H9 (cell line): ENCODE results near the gene POU2F2. TPM values are rescaled to one million over a fixed set of nuclear protein-coding genes. Genes with fewer than 3 reads are reported as not detected.

Experiments
- DNase-seq: peaks from one replicate; pipeline ENCODE4 v3.0.0-alpha.2; 2017
- H2AFZ ChIP-seq: one replicate; pipeline ENCODE4 v1.6.1; 2013; ENCODE audit warnings: mild to moderate bottlenecking, low read length, control low read depth, moderate library complexity
- H2AK5ac ChIP-seq: 2 replicates; pipeline ENCODE4 v1.6.1; 2013; ENCODE audit warnings: low read length, control low read depth, mixed read lengths; ENCODE audit not compliant: insufficient read length
- H2BK120ac ChIP-seq: one replicate; pipeline ENCODE4 v1.6.1; 2013; ENCODE audit warnings: low read depth, mild to moderate bottlenecking, low read length, control low read depth, inconsistent platforms; ENCODE audit not compliant: poor library complexity, severe bottlenecking
- H2BK12ac ChIP-seq: 2 replicates; pipeline ENCODE4 v1.6.1; 2013; ENCODE audit warnings: low read length, control low read depth, mixed read lengths, low read depth; ENCODE audit not compliant: insufficient read length
- H2BK15ac ChIP-seq: 2 replicates; pipeline ENCODE4 v1.6.1; 2013; ENCODE audit warnings: low read depth, low read length, control low read depth
- H2BK20ac ChIP-seq: one replicate; pipeline ENCODE4 v1.6.1; 2013; ENCODE audit warnings: low read depth, mild to moderate bottlenecking, low read length, control low read depth, inconsistent platforms; ENCODE audit not compliant: poor library complexity, severe bottlenecking
- H2BK5ac ChIP-seq: 2 replicates; pipeline ENCODE4 v1.6.1; 2013; ENCODE audit warnings: low read length, control low read depth, mixed read lengths; ENCODE audit not compliant: insufficient read length
- H3K14ac ChIP-seq: 2 replicates; pipeline ENCODE4 v1.6.1; 2013; ENCODE audit warnings: low read length, control low read depth; ENCODE audit not compliant: insufficient read depth
- H3K18ac ChIP-seq: 2 replicates; pipeline ENCODE4 v1.6.1; 2013; ENCODE audit warnings: low read depth, mild to moderate bottlenecking, mixed read lengths, low read length, control low read depth; ENCODE audit not compliant: insufficient read length
- H3K23ac ChIP-seq: 2 replicates; pipeline ENCODE4 v1.6.1; 2013; ENCODE audit warnings: low read length, control low read depth, mixed read lengths, low read depth; ENCODE audit not compliant: insufficient read length
- H3K23me2 ChIP-seq: 2 replicates; pipeline ENCODE4 v1.6.1; 2013; ENCODE audit warnings: low read depth, mild to moderate bottlenecking, mixed read lengths, low read length, control low read depth; ENCODE audit not compliant: insufficient read length, poor library complexity, severe bottlenecking
- H3K27ac ChIP-seq: 2 replicates; pipeline ENCODE4 v1.5.1; 2013; ENCODE audit warnings: low read length, control low read depth, mixed read lengths, low read depth; ENCODE audit not compliant: insufficient read length
- H3K27me3 ChIP-seq: 2 replicates; pipeline ENCODE4 v1.6.1; 2013; ENCODE audit warnings: low read length, control low read depth, inconsistent platforms; ENCODE audit not compliant: insufficient read depth
- H3K4ac ChIP-seq: 2 replicates; pipeline ENCODE4 v1.6.1; 2013; ENCODE audit warnings: low read depth, mild to moderate bottlenecking, control low read depth, inconsistent platforms, low read length, moderate library complexity
- H3K4me1 ChIP-seq: 2 replicates; pipeline ENCODE4 v1.6.1; 2013; ENCODE audit warnings: low read length, control low read depth, inconsistent platforms; ENCODE audit not compliant: insufficient read depth
- H3K4me2 ChIP-seq: 2 replicates; pipeline ENCODE4 v1.6.1; 2013; ENCODE audit warnings: low read length, control low read depth, mixed read lengths; ENCODE audit not compliant: insufficient read length, insufficient read depth
- H3K56ac ChIP-seq: 2 replicates; pipeline ENCODE4 v1.6.1; 2013; ENCODE audit warnings: low read depth, mild to moderate bottlenecking, mixed read lengths, low read length, control low read depth; ENCODE audit not compliant: insufficient read length
- H3K79me1 ChIP-seq: 2 replicates; pipeline ENCODE4 v1.6.1; 2013; ENCODE audit warnings: low read depth, mild to moderate bottlenecking, moderate library complexity, low read length, control low read depth, inconsistent platforms; ENCODE audit not compliant: insufficient read depth, poor library complexity, severe bottlenecking
- H3K79me2 ChIP-seq: 2 replicates; pipeline ENCODE4 v1.6.1; 2013; ENCODE audit warnings: low read length, control low read depth, inconsistent platforms; ENCODE audit not compliant: insufficient read depth
- H3K9ac ChIP-seq: 2 replicates; pipeline ENCODE4 v1.6.1; 2013; ENCODE audit warnings: low read length, control low read depth, mixed read lengths; ENCODE audit not compliant: insufficient read length; ENCODE audit errors: extremely low read depth
- H3K9me3 ChIP-seq: one replicate; pipeline ENCODE4 v1.6.1; 2013; ENCODE audit warnings: low read depth, low read length, inconsistent platforms; ENCODE audit not compliant: control insufficient read depth
- H3T11ph ChIP-seq: one replicate; pipeline ENCODE4 v1.6.1; 2013; ENCODE audit warnings: mild to moderate bottlenecking, low read length, control low read depth, inconsistent platforms
- H4K20me1 ChIP-seq: one replicate; pipeline ENCODE4 v1.6.1; 2013; ENCODE audit not compliant: control insufficient read depth, insufficient read length, insufficient read depth
- H4K5ac ChIP-seq: 2 replicates; pipeline ENCODE4 v1.6.1; 2013; ENCODE audit warnings: low read depth, mild to moderate bottlenecking, mixed read lengths, low read length, control low read depth; ENCODE audit not compliant: insufficient read length
- H4K8ac ChIP-seq: replicated peaks from 2 replicates; pipeline ENCODE4 v1.6.1; 2013; ENCODE audit warnings: low read length, control low read depth, mixed read lengths, low read depth; ENCODE audit not compliant: insufficient read length
- H4K91ac ChIP-seq: 2 replicates; pipeline ENCODE4 v1.6.1; 2013; ENCODE audit warnings: low read depth, mild to moderate bottlenecking, moderate library complexity, mixed read lengths, low read length, control low read depth; ENCODE audit not compliant: insufficient read length
- H3K27ac Mint-ChIP-seq, 3 experiments: 2 replicates in 2 of 3; 3 replicates in 1 of 3; pipeline ENCODE4 v1.8.0; 2020 to 2021; ENCODE audit warnings: mixed read lengths in 3 of 3, mild to moderate bottlenecking in 1 of 3, moderate library complexity in 1 of 3
- H3K27me3 Mint-ChIP-seq: 2 replicates; pipeline ENCODE4 v1.8.0; 2021; ENCODE audit warnings: low read depth, mild to moderate bottlenecking, moderate library complexity, mixed read lengths
- H3K36me3 Mint-ChIP-seq, 3 experiments: 2 replicates in 2 of 3; 3 replicates in 1 of 3; pipeline ENCODE4 v1.8.0; 2020 to 2021; ENCODE audit warnings: low read depth in 3 of 3, mixed read lengths in 3 of 3; ENCODE audit not compliant: insufficient read depth in 1 of 3
- H3K4me1 Mint-ChIP-seq, 2 experiments: 2 replicates each; pipeline ENCODE4 v1.8.0; 2020; ENCODE audit warnings: mixed read lengths in 2 of 2
- H3K4me3 Mint-ChIP-seq, 2 experiments: 2 replicates in 1 of 2; 3 replicates in 1 of 2; pipeline ENCODE4 v1.8.0; 2020 to 2021; ENCODE audit warnings: mild to moderate bottlenecking in 2 of 2, mixed read lengths in 2 of 2, moderate library complexity in 1 of 2
- H3K9me3 Mint-ChIP-seq, 2 experiments: 2 replicates in 1 of 2; 3 replicates in 1 of 2; pipeline ENCODE4 v1.8.0; 2020; ENCODE audit warnings: mild to moderate bottlenecking in 2 of 2, mixed read lengths in 2 of 2, moderate library complexity in 1 of 2
- WGBS: extraction: QIAGEN DNeasy Blood & Tissue Kit; methylation state at CpG from one replicate; pipeline ENCODE4 v1.1.7; 2013; ENCODE audit warnings: missing lambda C conversion rate, low lambda C conversion rate, mixed read lengths; ENCODE audit not compliant: insufficient read length; ENCODE audit errors: extremely low coverage; 5-methylcytosine and 5-hydroxymethylcytosine counted together
- total RNA-seq: library from RNA; stranded (reverse); gene quantifications from 2 replicates; pipeline ENCODE4 v1.2.1, GENCODE V29; 2021
- TF ChIP-seq, protein P1 (sequence below): fragments of 200-600 bp; sonication (generic); conservative IDR thresholded peaks from 3 replicates; pipeline ENCODE4 v1.8.0; 2021; ENCODE audit warnings: antibody characterized with exemption, mild to moderate bottlenecking

The POU2F2 gene
- total RNA-seq, 1 experiment from 2014 or later, result 2.9 TPM

DNA sequence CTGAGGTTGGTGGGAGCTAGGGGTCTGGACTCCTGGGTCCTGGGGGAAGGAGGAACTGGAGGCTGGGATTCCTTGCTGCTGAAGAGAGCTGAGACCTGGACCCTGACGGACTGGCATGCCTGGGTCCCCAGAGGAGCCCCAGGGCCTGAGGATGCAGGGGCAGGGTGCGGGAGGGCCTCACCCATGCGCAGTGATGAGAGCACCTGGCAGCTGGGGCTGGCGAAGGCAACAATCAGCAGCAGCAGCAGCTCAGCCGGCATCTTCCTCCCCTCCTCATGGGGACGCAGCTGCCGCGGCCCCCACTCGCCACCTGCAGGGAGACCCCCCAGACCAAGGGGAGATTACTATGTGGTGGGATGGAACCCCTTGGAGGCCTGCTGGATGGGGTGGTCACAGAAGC is 66.7 kb downstream of the POU2F2 start:
- Histone ChIP-seq H3K23ac (no peak overlapping the region), H3K4ac (no peak overlapping the region), H3K18ac (no peak overlapping the region), H2AFZ (no peak overlapping the region), H3K23me2 (peaks cover 16% of the 10 kb centered on the region), H3K4me1 (peaks cover 2% of the 10 kb centered on the region; the same call in 1 of the 2 replicates), H3K56ac (no peak overlapping the region), H2BK5ac (no peak overlapping the region), H3K9ac (no peak overlapping the region), H2BK12ac (no peak overlapping the region), H2BK15ac (no peak overlapping the region), H2BK120ac (no peak overlapping the region), H3K27ac (no peak overlapping the region), H4K5ac (no peak overlapping the region), H4K91ac (no peak overlapping the region), H3K14ac (no peak overlapping the region), H3K79me1 (no peaks in the 10 kb centered on the region), H3K79me2 (peaks cover 3% of the 10 kb centered on the region; the same call in 1 of the 2 replicates), H3K27me3 (no peaks in the 10 kb centered on the region), H4K20me1 (no peaks in the 10 kb centered on the region), H2AK5ac (no peak overlapping the region), H2BK20ac (no peak overlapping the region), H3T11ph (no peak overlapping the region), H3K4me2 (no peak overlapping the region), H3K9me3 (no peaks in the 10 kb centered on the region), H4K8ac (no peak overlapping the region)
- Mint-ChIP-seq H3K4me1 (peaks cover 3 to 4% of the 10 kb centered on the region in 2 experiments), H3K27ac (no peak overlapping the region), H3K4me3 (no peak overlapping the region; a peak in 1 of 5 replicates), H3K9me3 (no peaks in the 10 kb centered on the region), H3K36me3 (peaks cover 30 to 46% (median 43%) of the 10 kb centered on the region in 3 experiments), H3K27me3 (no peaks in the 10 kb centered on the region)
- WGBS, result no CpG with 5 or more reads among the region's 9 CpGs
- DNase-seq, result no peak
- TF ChIP-seq, protein P1, sequence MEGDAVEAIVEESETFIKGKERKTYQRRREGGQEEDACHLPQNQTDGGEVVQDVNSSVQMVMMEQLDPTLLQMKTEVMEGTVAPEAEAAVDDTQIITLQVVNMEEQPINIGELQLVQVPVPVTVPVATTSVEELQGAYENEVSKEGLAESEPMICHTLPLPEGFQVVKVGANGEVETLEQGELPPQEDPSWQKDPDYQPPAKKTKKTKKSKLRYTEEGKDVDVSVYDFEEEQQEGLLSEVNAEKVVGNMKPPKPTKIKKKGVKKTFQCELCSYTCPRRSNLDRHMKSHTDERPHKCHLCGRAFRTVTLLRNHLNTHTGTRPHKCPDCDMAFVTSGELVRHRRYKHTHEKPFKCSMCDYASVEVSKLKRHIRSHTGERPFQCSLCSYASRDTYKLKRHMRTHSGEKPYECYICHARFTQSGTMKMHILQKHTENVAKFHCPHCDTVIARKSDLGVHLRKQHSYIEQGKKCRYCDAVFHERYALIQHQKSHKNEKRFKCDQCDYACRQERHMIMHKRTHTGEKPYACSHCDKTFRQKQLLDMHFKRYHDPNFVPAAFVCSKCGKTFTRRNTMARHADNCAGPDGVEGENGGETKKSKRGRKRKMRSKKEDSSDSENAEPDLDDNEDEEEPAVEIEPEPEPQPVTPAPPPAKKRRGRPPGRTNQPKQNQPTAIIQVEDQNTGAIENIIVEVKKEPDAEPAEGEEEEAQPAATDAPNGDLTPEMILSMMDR, result no peak
